Measurements from ENCODE around the gene CETP.

CETP gene

GRCh38 chr16:56961851-56962281, at the start of gene CETP:
Gene CETP, plus strand, starts transcription at chr16:56961950. Its CDS starts 30 bp downstream, at chr16:56961980.
- no peak for DNase-seq (ENCODE audit: low read depth in 2 of 2, low spot score in 1 of 2)

GRCh38 chr16:56912746-56913708, 48.7 kb upstream of the CETP start:
- DNase-seq (ENCODE audit: low read depth in 2 of 2, low spot score in 1 of 2), result no peak

- DNase-seq (ENCODE audit: low read depth in 2 of 2, low spot score in 1 of 2), result no peak
Observed at GRCh38 chr16:56914896-56915295, 46.9 kb upstream of the CETP start.

- no peak for DNase-seq (ENCODE audit: low read depth in 2 of 2, low spot score in 1 of 2)
Observed at GRCh38 chr16:56915336-56916119, 46.2 kb upstream of the CETP start.

GRCh38 chr16:56916571-56917403, 45.0 kb upstream of the CETP start:
- no peak for DNase-seq (ENCODE audit: low read depth in 2 of 2, low spot score in 1 of 2)

GRCh38 chr16:56918467-56919012, 43.2 kb upstream of the CETP start:
- no peak for DNase-seq (ENCODE audit: low read depth in 2 of 2, low spot score in 1 of 2)

- DNase-seq (ENCODE audit: low read depth in 2 of 2, low spot score in 1 of 2), result no peak
Observed at GRCh38 chr16:56919099-56919800, 42.5 kb upstream of the CETP start.

- DNase-seq (ENCODE audit: low read depth in 2 of 2, low spot score in 1 of 2), result no peak
Observed at GRCh38 chr16:56921571-56921970, 40.2 kb upstream of the CETP start.

GRCh38 chr16:56923481-56924091, 38.2 kb upstream of the CETP start:
- DNase-seq (ENCODE audit: low read depth in 2 of 2, low spot score in 1 of 2), result no peak

GRCh38 chr16:56927471-56927870, 34.3 kb upstream of the CETP start:
- DNase-seq (ENCODE audit: low read depth in 2 of 2, low spot score in 1 of 2), result no peak

- DNase-seq (ENCODE audit: low read depth in 2 of 2, low spot score in 1 of 2), result no peak
Observed at GRCh38 chr16:56929639-56930038, 32.1 kb upstream of the CETP start.

- DNase-seq (ENCODE audit: low read depth in 2 of 2, low spot score in 1 of 2), result no peak
Observed at GRCh38 chr16:56930486-56931270, 31.1 kb upstream of the CETP start.

GRCh38 chr16:56931271-56931891, 30.4 kb upstream of the CETP start:
- no peak for DNase-seq (ENCODE audit: low read depth in 2 of 2, low spot score in 1 of 2)

GRCh38 chr16:56931892-56932720, 29.6 kb upstream of the CETP start, which contains the start of gene HERPUD1:
Gene HERPUD1, plus strand, starts transcription at chr16:56932142. Its CDS starts 103 bp downstream, at chr16:56932245.
- peak; percentile 95 to 98 for DNase-seq (ENCODE audit: low read depth in 2 of 2, low spot score in 1 of 2)

- peak in 1 of 2 donors; percentile 18 for DNase-seq (ENCODE audit: low read depth in 2 of 2, low spot score in 1 of 2)
Observed at GRCh38 chr16:56932721-56933619, 28.8 kb upstream of the CETP start.

GRCh38 chr16:56933828-56934598, 27.7 kb upstream of the CETP start:
- DNase-seq (ENCODE audit: low read depth in 2 of 2, low spot score in 1 of 2), result no peak

Measured in stimulated activated CD8-positive, alpha-beta memory T cell treated with anti-CD3 and anti-CD28 coated beads, Interleukin-4, amount 100 ng/mL, for 4 hours (primary cell).